ENCODE measurements around the gene SCYGR1. TPM values are rescaled to one million over a fixed set of nuclear protein-coding genes. Genes with fewer than 3 reads are reported as not detected.
"Not testable (repeated sequence)": the region's sequence is repeated elsewhere in the genome, so short reads cannot be mapped to it uniquely, and the experiment has no call there.

Gene SCYGR1, protein sequence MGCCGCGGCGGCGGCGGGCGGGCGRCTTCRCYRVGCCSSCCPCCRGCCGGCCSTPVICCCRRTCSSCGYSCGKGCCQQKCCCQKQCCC
- not detected in 2 replicates for total RNA-seq

DNA sequence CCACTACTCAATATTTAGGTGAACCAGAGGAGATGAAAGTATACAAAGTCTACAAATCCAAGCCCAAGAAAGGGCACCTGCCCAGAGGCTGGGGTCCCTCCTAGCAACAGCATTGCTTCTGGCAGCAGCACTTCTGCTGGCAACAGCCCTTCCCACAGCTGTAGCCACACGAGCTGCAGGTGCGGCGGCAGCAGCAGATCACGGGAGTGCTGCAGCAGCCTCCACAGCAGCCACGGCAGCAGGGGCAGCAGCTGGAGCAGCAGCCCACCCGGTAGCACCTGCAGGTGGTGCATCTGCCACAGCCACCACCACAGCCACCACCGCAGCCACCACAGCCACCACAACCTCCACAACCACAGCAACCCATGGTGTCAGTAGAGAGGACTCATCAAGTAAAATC is at the start of gene SCYGR1:
TSS of gene SCYGR1 (minus strand) at position 367 of the 400 bp plus-strand sequence. CDS start at position 367, 0 bp downstream.
- H3K4me1 Mint-ChIP-seq; H3K27me3 Mint-ChIP-seq; H3K9me3 Mint-ChIP-seq; DNase-seq; intact Hi-C loops (cut with micrococcal nuclease); H3K36me3 Mint-ChIP-seq (ENCODE audit: low read depth); H3K4me3 Mint-ChIP-seq; H3K27ac Mint-ChIP-seq: not testable (repeated sequence)

DNA sequence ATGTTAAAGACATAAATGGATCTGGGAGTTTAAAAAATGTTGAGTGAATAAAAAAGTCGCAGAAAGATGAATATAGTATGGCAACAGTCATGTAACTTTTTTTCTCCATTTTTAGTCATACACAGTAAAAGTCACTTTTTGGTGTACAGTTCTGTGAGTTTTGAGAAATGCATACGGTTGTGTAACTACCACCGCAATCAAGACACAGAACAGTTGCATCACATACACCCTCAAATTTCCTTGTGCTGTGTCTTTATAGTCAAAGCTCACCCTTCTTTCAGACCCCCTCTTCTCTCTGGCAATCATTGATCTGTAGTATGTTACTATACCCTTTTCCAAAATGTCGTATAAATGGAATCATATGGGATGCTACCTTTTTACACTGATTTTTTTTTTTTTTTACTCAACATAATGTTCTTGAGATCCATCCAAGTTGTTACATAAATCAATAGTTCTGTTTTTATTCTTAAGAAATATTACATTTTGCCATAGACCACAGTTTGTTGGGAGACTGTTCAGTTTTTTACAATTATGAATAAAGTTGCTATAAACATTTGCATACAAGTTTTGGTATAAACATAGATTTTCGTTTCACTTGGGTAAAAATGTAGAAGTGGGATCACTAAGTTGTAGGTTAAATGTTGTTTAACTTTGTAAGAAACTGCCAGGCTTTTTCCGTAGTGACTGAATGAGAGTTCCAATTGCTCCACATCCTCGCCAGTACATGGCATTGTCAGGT is 48.9 kb upstream of the SCYGR1 start:
- Mint-ChIP-seq H3K27ac (no peak overlapping the region), H3K4me3 (no peak overlapping the region), H3K9me3 (peaks cover 9% of the 10 kb centered on the region), H3K27me3 (no peaks in the 10 kb centered on the region), H3K4me1 (no peaks in the 10 kb centered on the region), H3K36me3 (ENCODE audit: low read depth) (peaks cover 3% of the 10 kb centered on the region)
- DNase-seq: no peak
- intact Hi-C loops (cut with micrococcal nuclease): no loop called here

DNA sequence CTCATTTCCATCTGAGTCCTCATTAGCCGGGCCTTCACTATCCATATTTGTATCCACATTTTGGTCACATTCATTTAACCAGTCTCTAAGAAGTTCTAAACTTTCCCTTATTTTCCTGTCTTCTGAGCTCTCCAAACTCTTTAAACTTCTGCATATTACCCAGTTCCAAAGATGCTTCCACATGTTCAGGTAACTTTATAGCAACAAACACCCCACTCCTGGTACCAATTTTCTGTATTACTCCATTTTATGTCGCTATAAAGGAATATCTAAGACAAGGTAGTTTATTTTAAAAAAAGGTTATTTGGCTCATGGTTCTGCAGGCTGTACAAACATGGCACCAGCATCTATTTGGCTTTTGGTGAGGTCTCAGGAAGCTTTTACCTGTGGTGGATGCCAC is 45.4 kb upstream of the SCYGR1 start:
- intact Hi-C loops (cut with micrococcal nuclease): no loop called here
- no peak for DNase-seq
- Mint-ChIP-seq H3K27me3 (no peaks in the 10 kb centered on the region), H3K36me3 (ENCODE audit: low read depth) (peaks cover 3% of the 10 kb centered on the region), H3K27ac (no peak overlapping the region), H3K4me1 (peaks cover 2% of the 10 kb centered on the region), H3K4me3 (no peak overlapping the region), H3K9me3 (peaks cover 19% of the 10 kb centered on the region)

DNA sequence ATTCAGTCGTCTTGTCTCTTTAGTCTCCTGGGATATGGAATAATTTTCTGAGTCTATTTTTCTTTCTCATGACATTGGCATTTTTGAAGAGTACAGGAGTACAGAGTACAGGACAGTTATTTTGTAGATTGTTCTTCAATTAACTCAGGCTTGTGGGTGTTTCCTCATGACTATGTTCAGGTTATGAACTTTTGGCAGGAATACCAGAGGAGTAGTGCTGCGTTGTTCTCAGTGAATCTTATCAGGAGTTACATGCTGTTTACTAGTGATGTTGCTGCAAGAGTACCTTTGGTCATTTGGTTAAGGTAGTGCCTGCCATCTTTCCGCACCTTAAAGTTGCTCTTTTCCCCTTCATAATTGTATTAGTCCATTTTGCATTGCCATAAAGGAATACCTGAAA is 42.9 kb upstream of the SCYGR1 start:
- Mint-ChIP-seq H3K27me3 (no peaks in the 10 kb centered on the region), H3K9me3 (peaks cover 16% of the 10 kb centered on the region), H3K4me3 (no peak overlapping the region), H3K4me1 (peaks cover 2% of the 10 kb centered on the region), H3K27ac (no peak overlapping the region), H3K36me3 (ENCODE audit: low read depth) (peaks cover 3% of the 10 kb centered on the region)
- intact Hi-C loops (cut with micrococcal nuclease): no loop called here
- no peak for DNase-seq

DNA sequence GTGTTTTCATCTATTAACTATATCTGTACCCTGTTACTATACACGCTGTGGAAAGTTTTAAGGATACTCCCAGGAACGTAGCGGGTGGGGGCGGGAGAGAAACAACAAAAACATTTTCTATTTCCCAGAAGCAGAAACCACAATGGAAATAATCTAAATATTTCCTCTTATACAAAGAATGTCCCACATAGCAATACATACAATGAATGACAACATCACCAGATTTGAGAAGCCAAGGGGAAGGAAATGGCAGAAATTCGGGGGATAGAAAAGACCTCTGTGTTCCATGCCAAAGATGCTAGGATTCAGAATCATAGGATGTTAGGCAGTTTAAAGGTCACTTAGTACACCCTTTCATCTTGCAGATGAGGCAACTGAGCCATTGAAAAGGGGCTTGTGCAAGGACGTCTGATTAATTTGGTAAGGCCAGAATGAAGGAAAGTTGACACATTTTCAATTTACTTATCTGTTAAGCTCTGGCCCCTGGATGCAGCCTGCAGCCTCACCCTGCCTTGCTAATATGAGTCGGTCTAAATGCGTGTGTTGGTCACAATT is 41.1 kb upstream of the SCYGR1 start:
- intact Hi-C loops (cut with micrococcal nuclease): no loop called here
- H3K9me3 Mint-ChIP-seq: peaks cover 16% of the 10 kb centered on the region
- DNase-seq: no peak
- H3K27ac Mint-ChIP-seq: no peak overlapping the region
- no peak overlapping the region for H3K4me3 Mint-ChIP-seq
- H3K27me3 Mint-ChIP-seq: no peaks in the 10 kb centered on the region
- H3K36me3 Mint-ChIP-seq (ENCODE audit: low read depth): peaks cover 3% of the 10 kb centered on the region
- peaks cover 2% of the 10 kb centered on the region for H3K4me1 Mint-ChIP-seq

DNA sequence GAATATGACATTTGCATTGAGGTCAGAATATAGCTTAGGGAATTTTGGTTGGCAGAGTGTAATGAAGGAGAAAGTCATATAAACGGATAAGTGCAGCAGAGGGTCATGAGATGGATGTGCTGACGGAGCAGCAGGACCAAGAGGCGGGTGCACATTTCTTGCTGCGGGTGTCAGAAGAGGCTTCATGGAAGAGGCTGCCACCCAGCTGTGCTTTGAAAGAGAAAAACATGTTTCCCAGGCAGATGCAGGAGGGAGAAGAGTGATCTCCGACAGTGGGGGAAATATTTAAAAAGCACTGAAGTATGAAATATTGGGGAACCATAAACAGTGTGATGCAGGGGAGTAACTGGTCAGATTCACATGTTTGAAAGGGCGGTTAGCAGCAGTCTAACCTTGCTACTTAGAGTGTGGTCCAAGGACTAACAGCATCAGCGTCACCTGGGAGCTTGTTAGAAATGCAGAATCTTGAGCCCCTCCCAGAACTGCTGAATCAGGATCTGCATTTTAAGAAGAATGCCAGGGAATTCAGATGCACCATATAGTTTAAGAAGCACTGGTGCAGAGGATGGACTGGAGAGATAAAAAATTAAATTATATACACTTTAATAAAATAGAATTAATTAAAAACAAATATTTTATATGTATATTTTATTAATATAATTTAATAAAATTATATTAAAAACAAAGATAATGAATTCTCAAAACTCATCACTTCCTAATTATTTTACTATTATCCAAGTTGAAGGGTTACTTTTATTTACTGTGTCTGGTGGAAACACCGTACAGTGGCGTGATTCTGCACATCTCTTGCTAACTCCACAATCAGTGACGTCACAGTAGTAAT is 36.1 kb upstream of the SCYGR1 start:
- no peak for DNase-seq
- Mint-ChIP-seq H3K9me3 (peaks cover 6% of the 10 kb centered on the region), H3K27ac (no peak overlapping the region), H3K4me3 (no peak overlapping the region), H3K36me3 (ENCODE audit: low read depth) (no peaks in the 10 kb centered on the region), H3K27me3 (no peaks in the 10 kb centered on the region), H3K4me1 (no peaks in the 10 kb centered on the region)
- intact Hi-C loops (cut with micrococcal nuclease): no loop called here

DNA sequence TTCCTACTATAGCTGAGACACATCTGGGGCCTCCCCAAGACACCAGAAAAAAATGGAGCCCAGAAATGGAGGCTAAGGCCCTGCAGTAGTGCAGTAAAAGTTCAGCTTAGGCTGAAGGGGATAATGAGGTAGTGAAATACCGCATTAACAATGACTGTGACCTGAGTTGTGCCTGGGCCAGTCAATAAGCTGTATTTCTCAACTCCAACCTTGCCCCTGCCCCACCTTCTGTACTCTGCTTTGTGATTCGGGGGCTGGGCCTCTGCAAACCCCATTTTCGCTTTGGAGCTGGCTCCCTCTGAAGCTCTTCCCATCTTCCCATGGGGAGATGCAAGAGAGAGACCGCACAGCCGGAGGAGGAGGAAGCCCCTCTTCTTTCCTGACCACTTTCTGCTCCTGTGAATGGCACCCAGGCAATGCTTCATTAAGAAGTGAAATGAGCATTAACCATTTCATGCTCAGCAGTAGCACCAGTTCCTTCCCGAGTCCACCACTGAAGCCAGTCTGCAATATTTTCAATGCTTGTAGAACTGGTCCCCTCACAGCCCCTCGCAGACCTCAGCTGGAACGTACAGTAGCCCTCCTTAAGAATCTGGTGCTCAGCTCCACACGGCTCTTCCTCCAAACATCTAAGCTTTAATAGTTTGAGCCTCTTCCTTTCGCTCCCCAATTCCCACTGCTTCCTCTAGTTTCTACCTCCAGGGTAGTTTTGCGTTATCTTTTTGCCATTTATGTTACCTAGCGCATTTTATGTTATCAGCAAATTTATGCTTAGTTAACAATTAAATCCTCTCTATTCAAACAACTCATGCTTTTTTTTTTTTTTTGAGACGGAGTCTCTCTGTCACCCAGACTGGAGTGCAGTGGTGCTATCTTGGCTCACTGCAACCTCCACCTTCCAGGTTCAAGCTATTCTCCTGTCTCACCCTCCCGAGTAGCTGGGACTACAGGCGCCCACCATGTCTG is 32.6 kb upstream of the SCYGR1 start:
- Mint-ChIP-seq H3K36me3 (ENCODE audit: low read depth) (no peaks in the 10 kb centered on the region), H3K27ac (no peak overlapping the region), H3K4me1 (peaks cover 13% of the 10 kb centered on the region), H3K27me3 (no peaks in the 10 kb centered on the region), H3K4me3 (no peak overlapping the region), H3K9me3 (peaks cover 6% of the 10 kb centered on the region)
- intact Hi-C loops (cut with micrococcal nuclease): no loop called here
- no peak for DNase-seq

DNA sequence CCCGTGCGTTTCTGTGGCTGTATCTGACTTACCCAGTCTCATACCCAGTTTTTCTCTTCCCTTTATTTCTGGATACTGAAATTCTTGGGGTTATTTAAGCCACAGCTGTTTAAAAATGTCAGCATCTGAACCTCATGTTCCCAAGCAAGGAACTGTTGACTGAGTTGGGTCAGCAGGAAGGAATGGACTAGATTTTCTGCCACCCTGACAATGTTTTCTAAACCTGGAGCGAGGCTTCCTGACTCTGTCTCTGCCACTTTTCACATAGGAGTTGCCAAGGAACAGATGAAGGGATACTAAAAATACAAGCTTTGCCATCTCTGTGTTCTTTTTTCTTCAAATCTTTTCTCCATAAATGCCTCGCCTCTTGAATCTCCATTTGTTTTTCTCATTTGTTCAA is 29.0 kb upstream of the SCYGR1 start:
- Mint-ChIP-seq H3K4me1 (peaks cover 33% of the 10 kb centered on the region), H3K36me3 (ENCODE audit: low read depth) (no peaks in the 10 kb centered on the region), H3K4me3 (no peak overlapping the region), H3K27ac (no peak overlapping the region), H3K27me3 (no peaks in the 10 kb centered on the region), H3K9me3 (peaks cover 13% of the 10 kb centered on the region)
- intact Hi-C loops (cut with micrococcal nuclease): no loop called here
- no peak for DNase-seq

DNA sequence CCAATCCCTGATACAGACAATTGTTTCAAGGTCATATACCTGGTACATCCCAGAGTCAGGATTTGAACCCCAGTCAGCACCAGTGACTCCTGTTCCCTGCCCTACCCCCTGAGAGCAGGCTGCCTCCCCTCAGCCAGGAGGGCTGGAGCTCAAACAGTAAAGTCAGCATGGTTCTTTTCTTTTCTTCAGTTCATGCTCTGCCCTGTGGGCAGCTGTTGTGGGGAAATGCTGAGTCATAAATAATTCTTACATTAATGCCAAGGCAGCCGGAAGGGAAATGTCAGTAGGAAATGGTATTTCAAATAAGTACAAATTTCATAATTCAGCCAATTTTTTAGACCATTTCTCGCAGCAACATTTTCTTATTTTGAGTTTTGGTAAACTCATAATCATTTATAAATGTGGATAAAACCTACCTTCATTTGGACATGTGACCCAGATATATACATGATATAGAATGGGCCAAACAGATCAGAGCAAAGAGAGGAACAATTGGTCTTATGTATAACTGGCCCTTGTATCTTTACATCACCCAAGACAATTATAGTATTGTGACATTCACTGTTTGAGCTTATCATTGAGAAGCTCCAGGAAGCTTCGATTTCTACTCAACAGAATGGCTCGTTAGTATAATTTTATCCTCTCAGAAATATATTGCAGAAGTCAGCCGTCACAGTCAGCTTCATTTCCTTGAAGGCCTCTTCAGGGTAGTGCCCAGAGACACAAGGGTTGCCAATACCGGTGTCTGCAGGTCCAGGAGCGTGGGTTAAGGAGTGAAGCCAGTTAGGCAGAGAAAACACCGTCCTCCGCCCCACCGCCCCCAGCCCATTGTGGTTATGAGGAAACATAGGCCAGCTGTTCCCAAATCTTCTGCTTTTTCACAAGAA is 28.0 kb upstream of the SCYGR1 start:
- Mint-ChIP-seq H3K36me3 (ENCODE audit: low read depth) (no peaks in the 10 kb centered on the region), H3K4me1 (peaks cover 42% of the 10 kb centered on the region), H3K27me3 (no peaks in the 10 kb centered on the region), H3K4me3 (no peak overlapping the region), H3K9me3 (peaks cover 13% of the 10 kb centered on the region), H3K27ac (peak overlapping the region; percentile 85)
- no peak for DNase-seq
- intact Hi-C loops (cut with micrococcal nuclease): no loop called here

DNA sequence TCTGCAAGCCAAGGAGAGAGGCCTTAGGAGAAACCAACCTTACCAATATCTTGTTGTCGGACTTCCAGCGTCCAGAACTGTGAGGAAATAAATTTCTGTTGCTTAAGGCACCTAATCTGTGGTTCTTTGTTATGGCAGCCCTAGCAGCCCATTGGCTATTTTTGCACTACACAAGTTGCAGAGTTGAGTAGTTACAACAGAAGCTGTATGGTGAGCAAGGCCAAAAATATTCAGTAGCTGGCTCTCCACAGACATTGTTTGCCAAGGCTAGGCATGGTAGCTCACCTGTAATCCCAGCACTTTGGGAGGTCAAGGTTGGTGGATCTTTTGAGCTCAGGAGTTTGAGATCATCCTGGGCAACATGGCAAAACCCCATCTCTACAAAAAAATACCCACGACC is 27.1 kb upstream of the SCYGR1 start:
- H3K36me3 Mint-ChIP-seq (ENCODE audit: low read depth): no peaks in the 10 kb centered on the region
- intact Hi-C loops (cut with micrococcal nuclease): no loop called here
- no peak overlapping the region for H3K4me3 Mint-ChIP-seq
- peaks cover 48% of the 10 kb centered on the region for H3K4me1 Mint-ChIP-seq
- H3K27ac Mint-ChIP-seq: no peak overlapping the region
- no peaks in the 10 kb centered on the region for H3K27me3 Mint-ChIP-seq
- H3K9me3 Mint-ChIP-seq: peaks cover 6% of the 10 kb centered on the region
- no peak for DNase-seq

DNA sequence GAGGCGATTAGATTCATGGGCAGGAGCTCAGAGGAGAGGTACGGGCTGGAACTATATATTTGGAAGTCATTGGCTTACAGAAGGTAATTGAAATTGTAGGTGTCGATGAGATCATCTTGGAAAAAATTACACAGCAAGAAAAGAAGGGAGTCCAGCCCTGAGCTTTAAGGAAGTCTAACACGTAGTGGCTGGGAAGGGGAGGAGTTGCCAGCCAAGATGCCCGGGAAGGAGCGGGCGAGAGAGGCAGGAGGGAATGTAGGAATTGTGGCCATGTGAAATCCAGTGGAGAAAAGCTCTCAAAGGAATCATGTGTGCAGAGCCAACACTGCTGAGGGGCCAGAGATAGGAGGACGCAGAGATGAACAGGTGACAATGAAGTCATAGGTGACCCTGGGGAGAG is 25.6 kb upstream of the SCYGR1 start:
- peaks cover 6% of the 10 kb centered on the region for H3K9me3 Mint-ChIP-seq
- no peaks in the 10 kb centered on the region for H3K27me3 Mint-ChIP-seq
- no peaks in the 10 kb centered on the region for H3K36me3 Mint-ChIP-seq (ENCODE audit: low read depth)
- DNase-seq: no peak
- H3K27ac Mint-ChIP-seq: peak overlapping the region; percentile 74
- peaks cover 53% of the 10 kb centered on the region for H3K4me1 Mint-ChIP-seq
- intact Hi-C loops (cut with micrococcal nuclease): no loop called here
- peak overlapping the region; percentile 4 for H3K4me3 Mint-ChIP-seq

DNA sequence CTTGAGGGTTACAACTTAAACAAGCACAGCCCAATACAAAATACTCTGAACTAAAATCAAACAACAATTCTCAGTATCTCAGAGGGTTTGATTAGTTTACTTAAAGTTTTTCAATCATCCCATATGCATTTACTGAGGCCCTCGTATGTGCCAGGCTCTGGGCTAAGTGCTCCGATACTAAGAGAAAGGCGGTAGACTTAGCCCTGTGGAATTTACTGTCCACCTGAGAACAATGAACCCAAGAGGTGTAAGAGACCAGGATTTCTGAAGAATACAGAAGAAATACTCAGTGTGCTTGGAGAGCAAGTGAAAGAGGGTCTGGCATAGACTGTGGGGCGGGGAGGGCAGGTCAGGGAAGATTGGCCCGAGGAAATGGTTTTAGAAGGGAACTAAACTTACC is 25.1 kb upstream of the SCYGR1 start:
- Mint-ChIP-seq H3K27ac (peak overlapping the region; percentile 74), H3K9me3 (peaks cover 6% of the 10 kb centered on the region), H3K4me3 (no peak overlapping the region), H3K4me1 (peaks cover 54% of the 10 kb centered on the region), H3K27me3 (no peaks in the 10 kb centered on the region), H3K36me3 (ENCODE audit: low read depth) (no peaks in the 10 kb centered on the region)
- intact Hi-C loops (cut with micrococcal nuclease): no loop called here
- DNase-seq: no peak
